Ovary (tissue), 9 donors: Measurements from ENCODE around the gene PJA1. TPM values are rescaled to one million over a fixed set of nuclear protein-coding genes. Genes with fewer than 3 reads are reported as not detected.

Experiments used
- DNase-seq, 5 donors: peaks; one replicate each; pipeline ENCODE4 v3.0.0-alpha.2; 2019 to 2020
- H3K27ac ChIP-seq, 2 donors: fragments of 200-600 bp; one replicate each; pipeline versions ENCODE4 v1.5.1 to v1.8.0; 2019 to 2022
- H3K27me3 ChIP-seq: fragments of 200-600 bp; one replicate; pipeline ENCODE4 v1.8.0; 2022
- H3K36me3 ChIP-seq: fragments of 200-600 bp; sonication (generic); one replicate; pipeline ENCODE4 v1.5.1; 2019
- H3K4me1 ChIP-seq: one replicate; pipeline ENCODE4 v1.8.1; 2013; ENCODE audit warnings: mild to moderate bottlenecking, moderate library complexity; ENCODE audit not compliant: insufficient read depth
- H3K4me3 ChIP-seq: fragments of 200-600 bp; sonication (generic); one replicate; pipeline ENCODE4 v1.5.1; 2017
- H3K9me3 ChIP-seq, 2 donors: fragments of 200-600 bp in 1 of 2; sonication (generic) in 1 of 2; one replicate each; pipeline versions ENCODE4 v1.5.1 to v1.8.1; 2013 to 2019; ENCODE audit warnings: mild to moderate bottlenecking in 1 of 2, moderate library complexity in 1 of 2
- EP300 ChIP-seq: sonication (generic); formaldehyde crosslinking; IDR thresholded peaks from one replicate; pipeline ENCODE4 v1.6.1; 2017; ENCODE audit warnings: antibody characterized with exemption
- POLR2A ChIP-seq: fragments of 450-650 bp; IDR thresholded peaks from one replicate; pipeline ENCODE4 v1.6.1; 2017; ENCODE audit warnings: antibody characterized with exemption, mild to moderate bottlenecking, moderate library complexity
- WGBS, 3 donors: extraction: QIAGEN DNeasy Blood & Tissue Kit in 1 of 3; methylation state at CpG; one replicate each; pipeline versions ENCODE4 v1.1.5 to v1.1.7; 2013 to 2017; 5-methylcytosine and 5-hydroxymethylcytosine counted together
- intact Hi-C, 4 donors: fragments of 100-400 bp; cut with DNase I; formaldehyde crosslinking; loops; one replicate each; pipeline versions ENCODE4 v1.11.0 to v1.15.1; 2022 to 2023
- polyA plus RNA-seq, 2 donors: library from polyadenylated mRNA; stranded (reverse); fragments of 200-250 nt in 1 of 2; fragments of 350-450 nt in 1 of 2; fragmentation: Illumina TruSeq in 1 of 2; extraction: RNeasy Lipid Tissue Mini Kit (QIAGEN cat#74804) in 1 of 2; gene quantifications; one replicate each; pipeline ENCODE4 v1.2.3, GENCODE V29; 2013 to 2014
- total RNA-seq, 7 donors: library from RNA; depleted of rRNA in 2 of 7; stranded (reverse); fragments of >200 nt in 2 of 7; fragmentation: NEBNext Ultra II Directional in 3 of 7; extraction: Animal tissue kit (Norgen Biotek cat#: 25700) in 3 of 7; gene quantifications; one replicate each; pipeline versions ENCODE4 v1.1.0 to v1.2.4, GENCODE V29; 2016 to 2023
- TF ChIP-seq, protein P1 (sequence below), 3 donors: fragments of 450-650 bp in 2 of 3; fragments of 200-600 bp in 1 of 3; IDR thresholded peaks; one replicate each; pipeline versions ENCODE4 v1.5.1 to v1.8.0; 2016 to 2022; ENCODE audit warnings: antibody characterized with exemption in 3 of 3, mild to moderate bottlenecking in 1 of 3
- donor health status: DM: no; HTN: no; CAD: no; lungs with moderate emphysema.
- donor health status: DM: no; HTN: no; CAD: no.
- donor health status: Bipolar disorder and iron deficiency.
- donor health status: DM: yes; HTN: yes; CAD: no.
- donor health status: DM: no; HTN: no; CAD: no.
- donor health status: DM: yes; HTN: yes; CAD: no.

Gene PJA1
- total and polyA plus RNA-seq, 9 donors = 17.2 to 68.0 (median 51.1) TPM

DNA sequence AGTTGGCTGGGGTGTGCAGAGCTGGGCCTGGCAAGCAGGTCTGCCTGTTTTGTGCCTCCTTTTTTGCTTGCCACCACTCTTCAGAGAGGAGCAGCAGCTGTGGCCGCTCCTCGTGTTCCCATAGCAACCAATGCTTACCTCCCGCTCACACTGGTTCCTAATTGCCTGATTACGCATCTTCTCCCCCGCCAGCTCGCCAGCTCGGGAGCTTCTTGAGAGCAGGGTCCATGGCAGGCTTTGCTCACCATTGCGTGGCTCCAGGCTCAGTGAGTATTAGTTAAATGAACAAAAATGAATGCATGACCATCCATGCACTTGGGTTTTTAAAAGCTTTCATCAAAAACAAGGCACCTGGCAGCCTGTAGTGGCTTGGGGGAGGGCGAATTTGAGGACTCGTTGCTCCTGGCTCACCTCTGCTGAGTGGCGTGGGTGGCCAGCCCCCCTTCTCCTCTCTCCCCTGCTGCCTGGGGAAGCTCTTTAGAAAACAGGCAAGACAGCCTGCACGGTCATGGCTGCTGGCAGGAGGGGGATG lies 14.2 kb upstream of the PJA1 start:
- H3K9me3 ChIP-seq = no peaks in the 10 kb centered on the region
- H3K36me3 ChIP-seq = no peaks in the 10 kb centered on the region
- no peak overlapping the region for H3K4me3 ChIP-seq
- intact Hi-C loops = no loop called here
- TF ChIP-seq, protein P1, sequence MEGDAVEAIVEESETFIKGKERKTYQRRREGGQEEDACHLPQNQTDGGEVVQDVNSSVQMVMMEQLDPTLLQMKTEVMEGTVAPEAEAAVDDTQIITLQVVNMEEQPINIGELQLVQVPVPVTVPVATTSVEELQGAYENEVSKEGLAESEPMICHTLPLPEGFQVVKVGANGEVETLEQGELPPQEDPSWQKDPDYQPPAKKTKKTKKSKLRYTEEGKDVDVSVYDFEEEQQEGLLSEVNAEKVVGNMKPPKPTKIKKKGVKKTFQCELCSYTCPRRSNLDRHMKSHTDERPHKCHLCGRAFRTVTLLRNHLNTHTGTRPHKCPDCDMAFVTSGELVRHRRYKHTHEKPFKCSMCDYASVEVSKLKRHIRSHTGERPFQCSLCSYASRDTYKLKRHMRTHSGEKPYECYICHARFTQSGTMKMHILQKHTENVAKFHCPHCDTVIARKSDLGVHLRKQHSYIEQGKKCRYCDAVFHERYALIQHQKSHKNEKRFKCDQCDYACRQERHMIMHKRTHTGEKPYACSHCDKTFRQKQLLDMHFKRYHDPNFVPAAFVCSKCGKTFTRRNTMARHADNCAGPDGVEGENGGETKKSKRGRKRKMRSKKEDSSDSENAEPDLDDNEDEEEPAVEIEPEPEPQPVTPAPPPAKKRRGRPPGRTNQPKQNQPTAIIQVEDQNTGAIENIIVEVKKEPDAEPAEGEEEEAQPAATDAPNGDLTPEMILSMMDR (IDR thresholded peaks at IDR 0.05) = no peak
- TF ChIP-seq POLR2A = no peak
- no peak for TF ChIP-seq EP300
- no peaks in the 10 kb centered on the region for H3K27me3 ChIP-seq
- peak; percentile 37 to 65 (median 44) for DNase-seq
- no peak overlapping the region for H3K27ac ChIP-seq
- H3K4me1 ChIP-seq = no peaks in the 10 kb centered on the region
- WGBS, 3 donors = 24 to 39% (median 27%) methylated on average over 12 of the region's 12 CpGs

DNA sequence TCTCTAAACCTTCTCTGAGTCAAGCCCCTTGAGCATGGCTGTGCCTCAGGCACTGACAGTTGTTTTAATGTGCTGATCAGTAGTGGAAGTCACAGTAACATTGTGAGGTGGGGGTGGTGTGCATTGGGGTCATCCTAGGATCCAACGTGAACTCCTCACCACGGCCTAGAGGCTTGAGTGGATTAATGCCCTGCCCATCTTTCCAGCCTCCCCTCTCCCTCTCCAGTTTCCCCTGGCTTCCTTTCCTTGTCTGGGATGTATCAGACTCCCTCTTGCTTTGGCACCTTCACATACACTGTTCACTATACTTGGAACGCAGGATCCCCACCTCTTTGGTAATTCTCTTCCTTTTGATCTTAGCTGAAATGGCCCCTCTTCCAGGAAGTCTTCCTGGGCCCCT lies 13.3 kb upstream of the PJA1 start:
- no peak overlapping the region for H3K27ac ChIP-seq
- intact Hi-C loops = no loop called here
- H3K4me3 ChIP-seq = no peak overlapping the region
- no peaks in the 10 kb centered on the region for H3K36me3 ChIP-seq
- WGBS, 3 donors = 74 to 78% (median 74%) methylated on average over 3 of the region's 3 CpGs
- TF ChIP-seq EP300 (no peak), POLR2A (no peak)
- TF ChIP-seq, protein P1 (IDR thresholded peaks at IDR 0.05) = no peak
- no peak for DNase-seq
- no peaks in the 10 kb centered on the region for H3K9me3 ChIP-seq
- no peaks in the 10 kb centered on the region for H3K27me3 ChIP-seq
- H3K4me1 ChIP-seq = no peaks in the 10 kb centered on the region

DNA sequence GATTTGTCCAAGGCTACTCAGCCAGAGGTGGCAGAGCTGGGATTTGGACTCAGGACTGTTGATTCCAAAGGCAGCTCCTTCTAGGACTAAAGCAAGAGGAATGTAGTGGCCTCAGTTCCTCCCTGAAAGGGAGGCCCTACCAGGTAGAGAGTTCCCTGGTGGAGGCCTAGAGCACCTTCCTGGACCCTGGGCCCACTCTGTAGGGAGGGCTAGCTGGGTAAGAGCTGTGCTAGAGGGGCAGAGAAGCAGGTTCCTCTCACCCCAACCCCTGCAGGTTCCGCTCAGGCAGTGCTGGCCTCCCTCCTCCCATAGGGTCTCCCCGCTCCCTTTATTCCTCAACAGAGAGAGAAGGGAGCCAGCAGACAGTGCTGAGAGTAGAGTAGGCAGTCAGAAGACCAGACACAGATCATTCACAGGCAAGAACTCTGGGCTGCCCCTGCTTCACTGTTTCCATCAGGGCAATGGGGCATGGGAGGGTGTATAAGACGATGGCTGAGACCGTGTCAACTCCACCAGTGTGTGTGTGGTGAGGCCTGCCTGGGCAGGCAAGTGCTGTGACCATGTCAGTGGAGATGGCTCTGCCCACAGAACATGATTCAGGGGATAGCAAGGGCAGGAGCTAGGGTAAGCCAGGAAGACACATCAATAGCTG lies 12.4 kb upstream of the PJA1 start:
- DNase-seq = no peak
- Histone ChIP-seq H3K36me3 (no peaks in the 10 kb centered on the region), H3K27ac (no peak overlapping the region), H3K4me3 (no peak overlapping the region), H3K4me1 (no peaks in the 10 kb centered on the region), H3K27me3 (no peaks in the 10 kb centered on the region), H3K9me3 (no peaks in the 10 kb centered on the region)
- WGBS, 3 donors = 89 to 92% (median 89%) methylated on average over 3 to 4 of the region's 4 CpGs
- TF ChIP-seq, protein P1 (IDR thresholded peaks at IDR 0.05) = no peak
- TF ChIP-seq POLR2A = no peak
- TF ChIP-seq EP300 = no peak
- intact Hi-C loops = no loop called here

DNA sequence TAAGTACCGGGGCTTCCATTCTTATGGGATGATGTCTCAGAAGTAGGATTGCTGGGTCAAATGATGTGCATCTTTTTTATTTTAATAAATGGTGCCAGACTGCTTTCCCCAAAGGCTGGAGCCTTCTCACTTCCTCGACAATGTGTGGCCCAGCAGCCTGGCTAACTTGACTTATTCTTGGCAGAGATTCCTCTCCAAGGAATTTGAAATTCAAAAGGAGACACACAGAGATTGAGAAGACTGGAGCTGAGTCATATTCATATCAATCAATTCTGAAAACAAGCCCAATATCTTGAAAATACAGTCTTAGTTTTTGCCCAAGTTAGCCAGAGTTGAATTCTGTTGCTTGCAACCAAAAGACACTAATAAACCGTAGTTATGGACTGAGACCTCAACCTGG lies 10.8 kb upstream of the PJA1 start:
- Histone ChIP-seq H3K27ac (no peak overlapping the region), H3K4me3 (no peak overlapping the region), H3K4me1 (no peaks in the 10 kb centered on the region), H3K9me3 (no peaks in the 10 kb centered on the region), H3K36me3 (no peaks in the 10 kb centered on the region), H3K27me3 (no peaks in the 10 kb centered on the region)
- no peak for DNase-seq
- intact Hi-C loops = no loop called here
- 72 to 82% (median 76%) methylated on average over 3 of the region's 3 CpGs for WGBS, 3 donors
- TF ChIP-seq, protein P1 (IDR thresholded peaks at IDR 0.05) = no peak
- no peak for TF ChIP-seq EP300
- no peak for TF ChIP-seq POLR2A
